Measurements from ENCODE around the gene BRD1. TPM values are rescaled to one million over a fixed set of nuclear protein-coding genes. Genes with fewer than 3 reads are reported as not detected.
A peak's percentile ranks its signal among the peaks of the same experiment; 100 is the strongest.
"Not testable (repeated sequence)": the region's sequence is repeated elsewhere in the genome, so short reads cannot be mapped to it uniquely, and the experiment has no call there.

The BRD1 gene
- polyA plus RNA-seq, 1 donor, result 25.1 TPM

GRCh38 chr22:49853981-49854831 lies 26.5 kb upstream of the BRD1 start:
- no peak for DNase-seq (ENCODE audit: low read depth)

GRCh38 chr22:49852898-49853894 lies 25.5 kb upstream of the BRD1 start, which contains the start of gene ZBED4:
Gene ZBED4 (plus strand): TSS chr22:49853844. CDS start chr22:49883663, 29,819 bp downstream.
- DNase-seq (ENCODE audit: low read depth), result peak; percentile 86

- not testable (repeated sequence) for DNase-seq (ENCODE audit: low read depth)
These were observed 24.9 kb upstream of the BRD1 start for GRCh38 chr22:49852568-49852897.

- DNase-seq (ENCODE audit: low read depth), result no peak
These were observed 23.5 kb upstream of the BRD1 start for GRCh38 chr22:49850959-49851802.

GRCh38 chr22:49850021-49850911 lies 22.6 kb upstream of the BRD1 start:
- DNase-seq (ENCODE audit: low read depth), result no peak

GRCh38 chr22:49849161-49850020 lies 21.7 kb upstream of the BRD1 start:
- no peak for DNase-seq (ENCODE audit: low read depth)

GRCh38 chr22:49848690-49849160 lies 21.1 kb upstream of the BRD1 start:
- no peak for DNase-seq (ENCODE audit: low read depth)

- no peak for DNase-seq (ENCODE audit: low read depth)
These were observed 20.3 kb upstream of the BRD1 start for GRCh38 chr22:49847751-49848689.

- no peak for DNase-seq (ENCODE audit: low read depth)
These were observed 18.2 kb upstream of the BRD1 start for GRCh38 chr22:49845666-49846459.

- no peak for DNase-seq (ENCODE audit: low read depth)
These were observed 17.6 kb upstream of the BRD1 start for GRCh38 chr22:49845241-49845640.

GRCh38 chr22:49838771-49839717 lies 11.4 kb upstream of the BRD1 start:
- no peak for DNase-seq (ENCODE audit: low read depth)

GRCh38 chr22:49833340-49834007 lies 5.8 kb upstream of the BRD1 start:
- DNase-seq (ENCODE audit: low read depth), result no peak

GRCh38 chr22:49829044-49829853 lies 1.6 kb upstream of the BRD1 start:
- DNase-seq (ENCODE audit: low read depth), result no peak

- DNase-seq (ENCODE audit: low read depth), result no peak
These were observed 909 bp upstream of the BRD1 start for GRCh38 chr22:49828599-49828965.
